AG09319 (cell line): ENCODE results near the gene SH3D19.
"Not testable (repeated sequence)": the region's sequence is repeated elsewhere in the genome, so short reads cannot be mapped to it uniquely, and the experiment has no call there.

Experiments
- DNase-seq: peaks from one replicate; pipeline ENCODE4 v3.0.0-alpha.2; 2010; ENCODE audit warnings: low read depth; ENCODE audit errors: extremely low read depth
- TF ChIP-seq, protein P1 (sequence below): IDR thresholded peaks from 2 replicates; pipeline ENCODE4 v1.5.1; 2011; ENCODE audit warnings: low read depth, mild to moderate bottlenecking, inconsistent platforms, low read length, moderate library complexity

The SH3D19 gene

DNA sequence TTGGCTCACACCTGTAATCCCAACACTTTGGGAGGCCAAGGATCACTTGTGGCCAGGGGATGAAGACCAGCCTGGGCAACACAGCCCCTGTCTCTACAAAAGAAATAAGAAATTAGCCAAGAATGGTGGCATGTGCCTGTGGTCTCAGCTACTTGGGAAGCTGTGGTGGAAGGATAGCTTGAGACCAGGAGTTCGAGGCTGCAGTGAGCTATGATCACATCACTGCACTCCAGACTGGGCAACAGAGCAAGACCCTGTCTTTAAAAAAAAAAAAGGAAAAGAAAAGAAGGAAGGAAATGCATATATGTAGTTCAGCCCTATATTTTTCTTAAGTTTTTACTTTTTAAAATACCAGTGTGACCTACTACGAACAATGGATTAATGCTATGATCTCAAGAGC is 33.4 kb downstream of the SH3D19 start:
- DNase-seq = no peak
- TF ChIP-seq, protein P1, sequence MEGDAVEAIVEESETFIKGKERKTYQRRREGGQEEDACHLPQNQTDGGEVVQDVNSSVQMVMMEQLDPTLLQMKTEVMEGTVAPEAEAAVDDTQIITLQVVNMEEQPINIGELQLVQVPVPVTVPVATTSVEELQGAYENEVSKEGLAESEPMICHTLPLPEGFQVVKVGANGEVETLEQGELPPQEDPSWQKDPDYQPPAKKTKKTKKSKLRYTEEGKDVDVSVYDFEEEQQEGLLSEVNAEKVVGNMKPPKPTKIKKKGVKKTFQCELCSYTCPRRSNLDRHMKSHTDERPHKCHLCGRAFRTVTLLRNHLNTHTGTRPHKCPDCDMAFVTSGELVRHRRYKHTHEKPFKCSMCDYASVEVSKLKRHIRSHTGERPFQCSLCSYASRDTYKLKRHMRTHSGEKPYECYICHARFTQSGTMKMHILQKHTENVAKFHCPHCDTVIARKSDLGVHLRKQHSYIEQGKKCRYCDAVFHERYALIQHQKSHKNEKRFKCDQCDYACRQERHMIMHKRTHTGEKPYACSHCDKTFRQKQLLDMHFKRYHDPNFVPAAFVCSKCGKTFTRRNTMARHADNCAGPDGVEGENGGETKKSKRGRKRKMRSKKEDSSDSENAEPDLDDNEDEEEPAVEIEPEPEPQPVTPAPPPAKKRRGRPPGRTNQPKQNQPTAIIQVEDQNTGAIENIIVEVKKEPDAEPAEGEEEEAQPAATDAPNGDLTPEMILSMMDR = no peak

DNA sequence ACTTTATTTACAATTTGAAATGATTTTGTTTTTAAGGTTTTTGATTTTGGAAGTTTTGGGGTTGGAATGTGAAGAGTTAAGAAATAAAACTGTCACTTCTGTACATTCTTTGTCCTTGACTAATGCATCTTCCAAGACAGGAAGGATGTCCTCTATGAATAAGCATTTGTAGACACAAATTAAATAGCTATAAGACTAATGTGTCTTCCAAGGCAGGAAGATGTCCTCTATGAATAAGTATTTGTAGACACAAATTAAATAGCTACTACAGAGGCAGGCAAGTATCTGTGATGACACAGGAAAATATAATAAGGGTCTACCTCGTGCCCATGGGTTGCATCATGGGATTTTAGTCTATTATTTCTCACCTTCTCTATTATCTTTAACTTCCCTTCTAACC is 33.9 kb downstream of the SH3D19 start:
- no peak for DNase-seq
- TF ChIP-seq, protein P1 = no peak

DNA sequence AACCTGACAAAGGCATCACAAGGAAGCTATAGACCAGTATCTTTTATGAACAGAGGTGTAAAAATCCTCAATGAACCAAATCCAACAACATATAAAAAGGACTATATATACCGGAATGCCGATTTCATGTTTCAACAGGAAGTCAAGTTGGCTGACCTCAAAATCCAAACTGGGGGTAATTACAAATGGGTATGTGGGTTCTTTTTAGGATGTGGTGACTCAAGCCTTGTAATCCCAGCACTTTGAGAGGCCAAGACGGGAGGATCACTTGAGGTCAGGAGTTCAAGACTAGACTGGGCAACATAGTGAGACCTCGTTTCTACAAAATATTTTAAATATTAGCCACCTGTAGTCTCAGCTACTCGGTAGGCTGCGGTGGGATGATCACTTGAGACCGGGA is 38.0 kb downstream of the SH3D19 start:
- TF ChIP-seq, protein P1 = no peak
- DNase-seq = no peak

DNA sequence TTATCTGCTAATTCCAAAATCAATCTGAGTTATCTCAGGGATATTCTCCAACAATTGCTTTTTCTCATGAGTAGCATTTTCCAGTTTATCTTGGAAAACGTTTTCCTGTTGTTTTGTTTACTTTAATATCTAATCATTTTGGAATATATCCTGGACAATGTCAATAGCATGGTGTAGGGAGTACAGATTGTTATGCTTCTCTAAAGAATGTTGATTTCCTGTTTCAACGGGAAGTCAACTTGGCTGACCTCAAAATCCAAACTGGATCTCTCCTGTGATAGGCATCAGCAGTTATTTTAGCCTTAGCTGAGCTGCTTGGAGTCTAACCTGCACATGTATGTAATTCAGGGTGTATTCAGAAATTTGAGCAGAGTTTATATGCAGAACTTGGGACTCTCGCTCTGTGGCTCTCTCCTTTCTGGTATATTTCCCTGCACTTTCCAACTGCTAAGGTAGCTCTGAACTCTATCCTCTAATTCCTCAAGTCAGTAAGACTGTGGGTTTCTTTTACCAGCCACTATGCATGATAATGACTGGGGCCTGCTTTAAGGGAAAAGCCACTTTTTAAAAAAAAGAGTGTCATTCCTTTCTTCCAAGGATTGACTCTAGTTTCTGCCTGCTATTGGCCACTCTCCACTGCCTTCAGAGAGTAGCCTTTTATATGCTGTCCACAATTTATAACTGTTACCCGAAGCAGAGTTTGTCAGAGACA is 40.7 kb downstream of the SH3D19 start:
- DNase-seq = no peak
- TF ChIP-seq, protein P1 = no peak

DNA sequence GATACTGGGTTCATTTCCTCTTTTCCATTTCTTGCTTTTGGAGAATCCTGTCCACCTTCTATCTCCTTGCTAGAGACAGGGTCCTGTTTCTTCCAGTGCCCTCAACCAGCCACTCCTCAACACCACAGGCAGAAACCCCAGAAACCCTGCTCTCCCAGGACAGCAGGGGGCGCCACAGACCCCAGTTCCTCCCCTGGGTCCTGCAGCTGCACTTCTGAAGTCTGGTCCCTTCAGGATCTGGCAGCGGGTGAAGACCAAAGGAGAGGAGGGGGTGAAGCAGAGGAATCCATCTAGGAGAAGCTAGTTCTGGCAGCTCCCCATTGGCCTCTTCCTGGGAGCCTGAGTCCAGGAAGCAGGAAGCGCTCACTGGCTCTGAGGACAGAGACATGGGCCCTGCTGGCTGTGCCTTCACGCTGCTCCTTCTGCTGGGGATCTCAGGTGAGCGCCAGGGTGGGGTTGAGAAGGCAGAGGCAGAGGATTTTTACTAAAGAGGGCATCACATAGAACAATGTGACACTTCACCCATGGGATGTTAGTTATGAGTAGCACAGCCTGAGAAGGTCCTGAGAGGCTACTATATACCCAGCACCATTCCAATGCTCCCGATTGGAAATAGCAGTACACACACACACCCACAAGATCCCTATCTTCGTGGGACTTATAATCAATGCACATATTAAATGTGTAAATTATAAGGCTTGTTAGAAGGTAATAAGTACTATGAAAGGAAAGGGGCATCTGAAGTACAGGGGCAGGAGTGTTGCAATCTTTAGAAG is 48.4 kb downstream of the SH3D19 start, which contains the start of gene PRSS48:
Gene PRSS48 (plus strand): TSS at position 375 of the 776 bp plus-strand sequence. CDS start 12 bp downstream, at position 387.
- TF ChIP-seq, protein P1 = peak; percentile 79
- no peak for DNase-seq

DNA sequence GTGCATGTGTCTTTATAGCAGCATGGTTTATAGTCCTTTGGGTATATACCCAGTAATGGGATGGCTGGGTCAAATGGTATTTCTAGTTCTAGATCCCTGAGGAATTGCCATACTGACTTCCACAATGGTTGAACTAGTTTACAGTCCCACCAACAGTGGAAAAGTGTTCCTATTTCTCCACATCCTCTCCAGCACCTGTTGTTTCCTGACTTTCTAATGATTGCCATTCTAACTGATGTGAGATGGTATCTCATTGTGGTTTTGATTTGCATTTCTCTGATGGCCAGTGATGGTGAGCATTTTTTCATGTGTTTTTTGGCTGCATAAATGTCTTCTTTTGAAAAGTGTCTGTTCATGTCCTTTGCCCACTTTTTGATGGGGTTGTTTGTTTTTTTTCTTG is 56.5 kb downstream of the SH3D19 start:
- DNase-seq = not testable (repeated sequence)

DNA sequence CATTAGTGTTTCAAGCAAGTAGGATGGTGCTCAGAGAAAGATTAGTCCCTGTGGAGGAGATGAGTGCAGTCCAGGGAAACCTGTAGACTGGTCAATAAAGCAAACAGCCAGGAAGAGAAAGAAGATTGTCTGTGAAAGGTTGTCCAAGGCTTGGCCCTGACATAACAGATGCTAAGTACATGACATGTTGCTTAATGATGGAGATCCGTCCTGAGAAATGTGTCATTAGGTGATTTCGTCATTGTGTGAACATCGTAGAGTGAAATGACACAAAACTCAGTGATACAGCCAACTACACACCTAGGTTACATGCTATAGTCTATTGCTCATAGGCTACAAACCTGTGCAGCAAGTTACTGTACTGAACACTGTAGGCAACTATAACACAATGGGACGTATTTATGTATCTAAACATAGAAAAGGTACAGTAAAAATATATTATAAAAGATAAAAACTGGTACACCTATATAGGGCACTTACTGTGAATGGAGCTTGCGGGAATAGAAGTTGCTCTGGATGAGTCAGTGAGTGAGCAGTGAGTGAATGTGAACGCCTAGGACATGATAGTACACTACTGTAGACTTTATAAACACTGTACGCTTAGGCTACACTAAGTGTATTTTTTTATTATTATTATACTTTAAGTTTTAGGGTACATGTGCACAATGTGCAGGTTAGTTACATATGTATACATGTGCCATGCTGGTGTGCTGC is 57.4 kb downstream of the SH3D19 start:
- DNase-seq = no peak
- TF ChIP-seq, protein P1 = no peak
